ENCODE data around the gene RIN2.

RIN2 gene

GRCh38 chr20:19723813-19724430, 34.1 kb upstream of the RIN2 start:
- Histone ChIP-seq H3K27me3 (ENCODE audit: control insufficient read depth, insufficient read depth, low read length) (no peaks in the 10 kb centered on the region), H3K4me3 (ENCODE audit: low read length) (no peak overlapping the region), H3K9ac (ENCODE audit: low read length) (no peak overlapping the region), H3K4me1 (ENCODE audit: control insufficient read depth, insufficient read depth, low read length) (no peaks in the 10 kb centered on the region), H3K36me3 (ENCODE audit: control insufficient read depth, insufficient read depth, low read length) (no peaks in the 10 kb centered on the region), H3K27ac (ENCODE audit: low read depth, low read length) (no peak overlapping the region)

- H3K9ac ChIP-seq (ENCODE audit: low read length): no peak overlapping the region
- no peak overlapping the region for H3K4me3 ChIP-seq (ENCODE audit: low read length)
- no peaks in the 10 kb centered on the region for H3K36me3 ChIP-seq (ENCODE audit: control insufficient read depth, insufficient read depth, low read length)
- no peaks in the 10 kb centered on the region for H3K27me3 ChIP-seq (ENCODE audit: control insufficient read depth, insufficient read depth, low read length)
- H3K27ac ChIP-seq (ENCODE audit: low read depth, low read length): no peak overlapping the region
- no peaks in the 10 kb centered on the region for H3K4me1 ChIP-seq (ENCODE audit: control insufficient read depth, insufficient read depth, low read length)
Measured at GRCh38 chr20:19725373-19725772, 32.7 kb upstream of the RIN2 start.

- no peak overlapping the region for H3K9ac ChIP-seq (ENCODE audit: low read length)
- no peaks in the 10 kb centered on the region for H3K36me3 ChIP-seq (ENCODE audit: control insufficient read depth, insufficient read depth, low read length)
- no peaks in the 10 kb centered on the region for H3K27me3 ChIP-seq (ENCODE audit: control insufficient read depth, insufficient read depth, low read length)
- no peak overlapping the region for H3K4me3 ChIP-seq (ENCODE audit: low read length)
- H3K27ac ChIP-seq (ENCODE audit: low read depth, low read length): no peak overlapping the region
- no peaks in the 10 kb centered on the region for H3K4me1 ChIP-seq (ENCODE audit: control insufficient read depth, insufficient read depth, low read length)
Measured at GRCh38 chr20:19725814-19726525, 32.1 kb upstream of the RIN2 start.

- no peaks in the 10 kb centered on the region for H3K36me3 ChIP-seq (ENCODE audit: control insufficient read depth, insufficient read depth, low read length)
- H3K9ac ChIP-seq (ENCODE audit: low read length): no peak overlapping the region
- no peaks in the 10 kb centered on the region for H3K4me1 ChIP-seq (ENCODE audit: control insufficient read depth, insufficient read depth, low read length)
- H3K27ac ChIP-seq (ENCODE audit: low read depth, low read length): no peak overlapping the region
- no peaks in the 10 kb centered on the region for H3K27me3 ChIP-seq (ENCODE audit: control insufficient read depth, insufficient read depth, low read length)
- no peak overlapping the region for H3K4me3 ChIP-seq (ENCODE audit: low read length)
Measured at GRCh38 chr20:19727251-19727847, 30.7 kb upstream of the RIN2 start.

- Histone ChIP-seq H3K36me3 (ENCODE audit: control insufficient read depth, insufficient read depth, low read length) (no peaks in the 10 kb centered on the region), H3K4me1 (ENCODE audit: control insufficient read depth, insufficient read depth, low read length) (no peaks in the 10 kb centered on the region), H3K4me3 (ENCODE audit: low read length) (no peak overlapping the region), H3K27ac (ENCODE audit: low read depth, low read length) (no peak overlapping the region), H3K27me3 (ENCODE audit: control insufficient read depth, insufficient read depth, low read length) (no peaks in the 10 kb centered on the region), H3K9ac (ENCODE audit: low read length) (no peak overlapping the region)
Measured at GRCh38 chr20:19729672-19730071, 28.4 kb upstream of the RIN2 start.

GRCh38 chr20:19730706-19731105, 27.4 kb upstream of the RIN2 start:
- H3K4me3 ChIP-seq (ENCODE audit: low read length): no peak overlapping the region
- H3K4me1 ChIP-seq (ENCODE audit: control insufficient read depth, insufficient read depth, low read length): no peaks in the 10 kb centered on the region
- H3K27ac ChIP-seq (ENCODE audit: low read depth, low read length): no peak overlapping the region
- H3K27me3 ChIP-seq (ENCODE audit: control insufficient read depth, insufficient read depth, low read length): no peaks in the 10 kb centered on the region
- H3K9ac ChIP-seq (ENCODE audit: low read length): no peak overlapping the region
- no peaks in the 10 kb centered on the region for H3K36me3 ChIP-seq (ENCODE audit: control insufficient read depth, insufficient read depth, low read length)

- Histone ChIP-seq H3K27me3 (ENCODE audit: control insufficient read depth, insufficient read depth, low read length) (no peaks in the 10 kb centered on the region), H3K36me3 (ENCODE audit: control insufficient read depth, insufficient read depth, low read length) (no peaks in the 10 kb centered on the region), H3K27ac (ENCODE audit: low read depth, low read length) (no peak overlapping the region), H3K4me3 (ENCODE audit: low read length) (no peak overlapping the region), H3K9ac (ENCODE audit: low read length) (no peak overlapping the region), H3K4me1 (ENCODE audit: control insufficient read depth, insufficient read depth, low read length) (no peaks in the 10 kb centered on the region)
Measured at GRCh38 chr20:19734811-19735210, 23.2 kb upstream of the RIN2 start.

- no peak overlapping the region for H3K27ac ChIP-seq (ENCODE audit: low read depth, low read length)
- no peaks in the 10 kb centered on the region for H3K36me3 ChIP-seq (ENCODE audit: control insufficient read depth, insufficient read depth, low read length)
- H3K27me3 ChIP-seq (ENCODE audit: control insufficient read depth, insufficient read depth, low read length): no peaks in the 10 kb centered on the region
- no peak overlapping the region for H3K4me3 ChIP-seq (ENCODE audit: low read length)
- no peak overlapping the region for H3K9ac ChIP-seq (ENCODE audit: low read length)
- H3K4me1 ChIP-seq (ENCODE audit: control insufficient read depth, insufficient read depth, low read length): no peaks in the 10 kb centered on the region
Measured at GRCh38 chr20:19735446-19735845, 22.6 kb upstream of the RIN2 start.

GRCh38 chr20:19737025-19737424, 21.0 kb upstream of the RIN2 start:
- Histone ChIP-seq H3K9ac (ENCODE audit: low read length) (no peak overlapping the region), H3K36me3 (ENCODE audit: control insufficient read depth, insufficient read depth, low read length) (no peaks in the 10 kb centered on the region), H3K27me3 (ENCODE audit: control insufficient read depth, insufficient read depth, low read length) (no peaks in the 10 kb centered on the region), H3K4me1 (ENCODE audit: control insufficient read depth, insufficient read depth, low read length) (no peaks in the 10 kb centered on the region), H3K27ac (ENCODE audit: low read depth, low read length) (no peak overlapping the region), H3K4me3 (ENCODE audit: low read length) (no peak overlapping the region)

- no peaks in the 10 kb centered on the region for H3K4me1 ChIP-seq (ENCODE audit: control insufficient read depth, insufficient read depth, low read length)
- H3K27ac ChIP-seq (ENCODE audit: low read depth, low read length): no peak overlapping the region
Measured at GRCh38 chr20:19738951-19739350, 19.1 kb upstream of the RIN2 start.

GRCh38 chr20:19739351-19739750, 18.7 kb upstream of the RIN2 start:
- Histone ChIP-seq H3K27ac (ENCODE audit: low read depth, low read length) (no peak overlapping the region), H3K36me3 (ENCODE audit: control insufficient read depth, insufficient read depth, low read length) (no peaks in the 10 kb centered on the region), H3K27me3 (ENCODE audit: control insufficient read depth, insufficient read depth, low read length) (no peaks in the 10 kb centered on the region), H3K4me3 (ENCODE audit: low read length) (no peak overlapping the region), H3K4me1 (ENCODE audit: control insufficient read depth, insufficient read depth, low read length) (no peaks in the 10 kb centered on the region), H3K9ac (ENCODE audit: low read length) (no peak overlapping the region)

More at GRCh38 chr20:19738951-19739350, 19.1 kb upstream of the RIN2 start:
- H3K27me3 ChIP-seq (ENCODE audit: control insufficient read depth, insufficient read depth, low read length): no peaks in the 10 kb centered on the region
- no peak overlapping the region for H3K9ac ChIP-seq (ENCODE audit: low read length)
- no peak overlapping the region for H3K4me3 ChIP-seq (ENCODE audit: low read length)
- no peaks in the 10 kb centered on the region for H3K36me3 ChIP-seq (ENCODE audit: control insufficient read depth, insufficient read depth, low read length)

- Histone ChIP-seq H3K27me3 (ENCODE audit: control insufficient read depth, insufficient read depth, low read length) (no peaks in the 10 kb centered on the region), H3K27ac (ENCODE audit: low read depth, low read length) (no peak overlapping the region), H3K4me1 (ENCODE audit: control insufficient read depth, insufficient read depth, low read length) (no peaks in the 10 kb centered on the region), H3K9ac (ENCODE audit: low read length) (no peak overlapping the region), H3K36me3 (ENCODE audit: control insufficient read depth, insufficient read depth, low read length) (no peaks in the 10 kb centered on the region), H3K4me3 (ENCODE audit: low read length) (no peak overlapping the region)
Measured at GRCh38 chr20:19740512-19740911, 17.5 kb upstream of the RIN2 start.

- Histone ChIP-seq H3K4me3 (ENCODE audit: low read length) (no peak overlapping the region), H3K27me3 (ENCODE audit: control insufficient read depth, insufficient read depth, low read length) (no peaks in the 10 kb centered on the region), H3K27ac (ENCODE audit: low read depth, low read length) (no peak overlapping the region), H3K36me3 (ENCODE audit: control insufficient read depth, insufficient read depth, low read length) (no peaks in the 10 kb centered on the region), H3K4me1 (ENCODE audit: control insufficient read depth, insufficient read depth, low read length) (no peaks in the 10 kb centered on the region), H3K9ac (ENCODE audit: low read length) (no peak overlapping the region)
Measured at GRCh38 chr20:19741924-19742323, 16.1 kb upstream of the RIN2 start.

Measured in rectal smooth muscle tissue (tissue), 1 donor.